Measurements from ENCODE around the gene C1QTNF6.

Gene C1QTNF6

GRCh38 chr22:37165066-37165465, 23.0 kb downstream of the C1QTNF6 start:
- no peak for DNase-seq (ENCODE audit: low read depth)
- no peak for TF ChIP-seq CTCF (IDR thresholded peaks at IDR 0.05; ENCODE audit: control insufficient read depth, insufficient read depth, low read depth, low read length, missing control alignments)
- no peak overlapping the region for H3K4me3 ChIP-seq (ENCODE audit: control insufficient read depth, low read depth, low read length)

GRCh38 chr22:37164505-37164887, 23.6 kb downstream of the C1QTNF6 start:
- DNase-seq (ENCODE audit: low read depth): no peak
- no peak overlapping the region for H3K4me3 ChIP-seq (ENCODE audit: control insufficient read depth, low read depth, low read length)
- TF ChIP-seq CTCF (IDR thresholded peaks at IDR 0.05; ENCODE audit: control insufficient read depth, insufficient read depth, low read depth, low read length, missing control alignments): no peak

- no peak for DNase-seq (ENCODE audit: low read depth)
- H3K4me3 ChIP-seq (ENCODE audit: control insufficient read depth, low read depth, low read length): no peak overlapping the region
- TF ChIP-seq CTCF (IDR thresholded peaks at IDR 0.05; ENCODE audit: control insufficient read depth, insufficient read depth, low read depth, low read length, missing control alignments): no peak
Measured at GRCh38 chr22:37163575-37164504, 24.2 kb downstream of the C1QTNF6 start.

- H3K4me3 ChIP-seq (ENCODE audit: control insufficient read depth, low read depth, low read length): no peak overlapping the region
- DNase-seq (ENCODE audit: low read depth): no peak
- no peak for TF ChIP-seq CTCF (IDR thresholded peaks at IDR 0.05; ENCODE audit: control insufficient read depth, insufficient read depth, low read depth, low read length, missing control alignments)
Measured at GRCh38 chr22:37163096-37163489, 25.0 kb downstream of the C1QTNF6 start.

- no peak for TF ChIP-seq CTCF (IDR thresholded peaks at IDR 0.05; ENCODE audit: control insufficient read depth, insufficient read depth, low read depth, low read length, missing control alignments)
- H3K4me3 ChIP-seq (ENCODE audit: control insufficient read depth, low read depth, low read length): no peak overlapping the region
- DNase-seq (ENCODE audit: low read depth): no peak
Measured at GRCh38 chr22:37162221-37163095, 25.6 kb downstream of the C1QTNF6 start.

GRCh38 chr22:37161443-37161842, 26.6 kb downstream of the C1QTNF6 start:
- H3K4me3 ChIP-seq (ENCODE audit: control insufficient read depth, low read depth, low read length): no peak overlapping the region
- no peak for TF ChIP-seq CTCF (IDR thresholded peaks at IDR 0.05; ENCODE audit: control insufficient read depth, insufficient read depth, low read depth, low read length, missing control alignments)
- no peak for DNase-seq (ENCODE audit: low read depth)
